ENCODE measurements around the gene LENG8. TPM values are rescaled to one million over a fixed set of nuclear protein-coding genes. Genes with fewer than 3 reads are reported as not detected.

LENG8 gene
- total and polyA plus RNA-seq, 2 of the 13 experiments (the other 11 are each of a cell fraction or from before 2014, with no cell fraction given), result 14.3 to 41.9 TPM

DNA sequence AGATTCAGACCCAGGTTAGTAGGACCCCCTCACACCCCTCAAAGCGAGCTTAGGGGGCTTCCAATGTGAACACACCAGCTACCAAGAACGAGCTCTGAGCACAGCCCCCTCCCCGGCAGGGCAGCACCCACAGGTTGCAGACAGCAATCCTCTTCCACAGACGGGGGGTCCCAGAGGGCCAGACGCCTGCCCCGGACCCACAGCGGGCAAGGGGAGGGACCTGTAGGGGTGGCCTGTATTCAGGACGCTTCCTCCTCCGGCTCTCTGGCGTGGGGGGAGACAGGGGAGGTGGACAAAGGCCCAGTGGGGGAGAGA, 29.0 kb upstream of the LENG8 start:
- H3K27ac ChIP-seq (ENCODE audit: extremely low read length, insufficient read depth, low read length), result peak overlapping the region; percentile 73
- BruUV-seq (replicated peaks), result no TSS peak
- no peaks in the 10 kb centered on the region for H3K79me2 ChIP-seq (ENCODE audit: insufficient read depth, low read length)
- DNase-seq (ENCODE audit: low spot score) (no peak), ATAC-seq (no peak), FAIRE-seq (no peak)
- H2AFZ ChIP-seq (ENCODE audit: low read length), result no peak overlapping the region
- H3K9ac ChIP-seq (ENCODE audit: insufficient read depth, low read depth, low read length), result peak overlapping the region; percentile 79
- TF ChIP-seq XRCC5 (optimal IDR thresholded peaks at IDR 0.05; ENCODE audit: low read length) (peak; percentile 43), MXI1 (IDR thresholded peaks at IDR 0.05; ENCODE audit: borderline replicate concordance, low read depth, low read length) (0 out of 3 replicates have a peak, but pooled peaks have one; percentile 17), RFXANK (CRISPR knock-in tag; IDR thresholded peaks at IDR 0.05) (no peak), SALL1 (CRISPR knock-in tag; IDR thresholded peaks at IDR 0.05) (peak; percentile 36; the same call in 1 of the 2 replicates), ZNF350 (CRISPR knock-in tag; IDR thresholded peaks at IDR 0.05; ENCODE audit: borderline replicate concordance, low read depth) (0 out of 2 replicates have a peak, but pooled peaks have one; percentile 19), NR2F2 (IDR thresholded peaks at IDR 0.05; ENCODE audit: borderline replicate concordance, low read depth) (no peak), HDAC1 (CRISPR knock-in tag; IDR thresholded peaks at IDR 0.05) (0 out of 2 replicates have a peak, but pooled peaks have one; percentile 36), MTA1 (CRISPR knock-in tag; IDR thresholded peaks at IDR 0.05; ENCODE audit: borderline replicate concordance) (0 out of 2 replicates have a peak, but pooled peaks have one; percentile 47), ZNF143 (CRISPR knock-in tag; IDR thresholded peaks at IDR 0.05) (0 out of 2 replicates have a peak, but pooled peaks have one; percentile 21), TAF1 (CRISPR knock-in tag; IDR thresholded peaks at IDR 0.05) (0 out of 2 replicates have a peak, but pooled peaks have one; percentile 17), POLR2G (IDR thresholded peaks at IDR 0.05; ENCODE audit: low read depth, low read length) (peak; percentile 64; the same call in 1 of the 2 replicates), RBFOX2 (IDR thresholded peaks at IDR 0.05; ENCODE audit: low read depth, low read length) (peak; percentile 60), ZNF777 (CRISPR knock-in tag; IDR thresholded peaks at IDR 0.05) (peak; percentile 65), GATA4 (IDR thresholded peaks at IDR 0.05; ENCODE audit: borderline replicate concordance, low read depth) (no peak), CBFB (CRISPR knock-in tag; IDR thresholded peaks at IDR 0.05) (no peak), NR2C2 (CRISPR knock-in tag; IDR thresholded peaks at IDR 0.05; ENCODE audit: borderline replicate concordance) (peak; percentile 43; the same call in 1 of the 2 replicates), ZFY (CRISPR knock-in tag; IDR thresholded peaks at IDR 0.05) (peak; percentile 38; the same call in 1 of the 2 replicates), HNRNPLL (IDR thresholded peaks at IDR 0.05; ENCODE audit: low read depth, low read length, poor library complexity, severe bottlenecking) (peak; percentile 55), KMT2A (CRISPR knock-in tag; IDR thresholded peaks at IDR 0.05) (no peak), SKI (IDR thresholded peaks at IDR 0.05; ENCODE audit: partially characterized antibody) (peak; percentile 11), POLR2A (IDR thresholded peaks at IDR 0.05; ENCODE audit: insufficient read depth in 1 of 2, low read depth in 2 of 2, low read length in 2 of 2) (0 out of 4 replicates have a peak, but pooled peaks of 1 of the 2 experiments have one; percentile 6), PAX8 (CRISPR knock-in tag; IDR thresholded peaks at IDR 0.05; ENCODE audit: borderline replicate concordance) (0 out of 2 replicates have a peak, but pooled peaks have one; percentile 31)
- TF ChIP-seq, protein P1, sequence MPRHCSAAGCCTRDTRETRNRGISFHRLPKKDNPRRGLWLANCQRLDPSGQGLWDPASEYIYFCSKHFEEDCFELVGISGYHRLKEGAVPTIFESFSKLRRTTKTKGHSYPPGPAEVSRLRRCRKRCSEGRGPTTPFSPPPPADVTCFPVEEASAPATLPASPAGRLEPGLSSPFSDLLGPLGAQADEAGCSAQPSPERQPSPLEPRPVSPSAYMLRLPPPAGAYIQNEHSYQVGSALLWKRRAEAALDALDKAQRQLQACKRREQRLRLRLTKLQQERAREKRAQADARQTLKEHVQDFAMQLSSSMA (CRISPR knock-in tag; IDR thresholded peaks at IDR 0.05), result no peak
- TF ChIP-seq, protein P2, sequence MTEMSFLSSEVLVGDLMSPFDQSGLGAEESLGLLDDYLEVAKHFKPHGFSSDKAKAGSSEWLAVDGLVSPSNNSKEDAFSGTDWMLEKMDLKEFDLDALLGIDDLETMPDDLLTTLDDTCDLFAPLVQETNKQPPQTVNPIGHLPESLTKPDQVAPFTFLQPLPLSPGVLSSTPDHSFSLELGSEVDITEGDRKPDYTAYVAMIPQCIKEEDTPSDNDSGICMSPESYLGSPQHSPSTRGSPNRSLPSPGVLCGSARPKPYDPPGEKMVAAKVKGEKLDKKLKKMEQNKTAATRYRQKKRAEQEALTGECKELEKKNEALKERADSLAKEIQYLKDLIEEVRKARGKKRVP (CRISPR knock-in tag; IDR thresholded peaks at IDR 0.05), result no peak
- no peaks in the 10 kb centered on the region for H4K20me1 ChIP-seq (ENCODE audit: insufficient read depth, low read length)
- H3K27me3 ChIP-seq (ENCODE audit: control insufficient read depth in 1 of 2, insufficient read depth in 2 of 2, low read length in 2 of 2), result no peaks in the 10 kb centered on the region
- in situ Hi-C loops (cut with HindIII; ENCODE audit: extremely low pct_ligation_motif_present, low pct_unique_long_range_greater_than_20kb), result no loop called here
- peak overlapping the region in 2 of 3 experiments; percentile 43 to 64; a peak in 4 of 6 replicates for H3K4me3 ChIP-seq (replicated peaks in 1 of 3; ENCODE audit: insufficient read depth in 1 of 3, low read depth in 2 of 3, low read length in 3 of 3)
- ChIA-PET CTCF (ENCODE audit: low intra/inter-chr PET ratio, low total read pairs) (no interaction called here), POLR2A (interaction anchor here (0.6 to 4.4 kb wide), 17 partner anchors 11 to 283 kb away, joined by 3 to 55 read pairs (median 4); partner anchors contain the start of genes CNOT3, LAIR1, LENG8 and LENG9)
- H3K4me2 ChIP-seq (ENCODE audit: low read depth, low read length), result peak overlapping the region; percentile 90
- no peaks in the 10 kb centered on the region for H3K9me3 ChIP-seq (ENCODE audit: low read length)
- WGBS (ENCODE audit: low lambda C conversion rate), result no CpG with 5 or more reads among the region's 10 CpGs
- H3K4me1 ChIP-seq (ENCODE audit: insufficient read depth, low read length), result peaks cover 64% of the 10 kb centered on the region
- intact Hi-C loops (cut with micrococcal nuclease; ENCODE audit: unreplicated experiment), result no loop called here
- H3K36me3 ChIP-seq (replicated peaks in 1 of 2; ENCODE audit: control insufficient read depth in 1 of 2, insufficient read depth in 2 of 2, low read length in 2 of 2), result no peaks in the 10 kb centered on the region

Data from HepG2 (cell line).